HEK293T (cell line): ENCODE data around the gene TENM3.
A peak's percentile ranks its signal among the peaks of the same experiment; 100 is the strongest.

Source experiments
- CTCF ChIA-PET: fragments of 350-600 bp; formaldehyde crosslinking; extraction: SDS; loops from one replicate; lab custom pipeline; 2021; ENCODE audit warnings: antibody characterized with exemption, inconsistent platforms; lab: Yijun Ruan, JAX
- POLR2A ChIA-PET: fragments of 350-600 bp; formaldehyde crosslinking; extraction: SDS; loops from one replicate; lab custom pipeline; 2020; ENCODE audit warnings: antibody characterized with exemption, inconsistent platforms; lab: Yijun Ruan, JAX
- DNase-seq: peaks from one replicate; pipeline ENCODE4 v3.0.0; 2012; ENCODE audit warnings: mixed read lengths; ENCODE audit errors: extremely low spot score
- ARNT ChIP-seq: fragments of 450-650 bp; IDR thresholded peaks from 2 replicates; pipeline ENCODE4 v1.6.1; 2017; ENCODE audit warnings: mild to moderate bottlenecking
- BHLHE40 ChIP-seq: fragments of 450-650 bp; IDR thresholded peaks from 2 replicates; pipeline ENCODE4 v1.6.1; 2016; ENCODE audit warnings: mild to moderate bottlenecking, moderate library complexity, borderline replicate concordance
- CTBP1 ChIP-seq: fragments of 450-650 bp; IDR thresholded peaks from 2 replicates; pipeline ENCODE4 v1.6.1; 2016; ENCODE audit warnings: borderline replicate concordance
- ELF4 ChIP-seq: fragments of 450-650 bp; IDR thresholded peaks from 2 replicates; pipeline ENCODE4 v1.6.1; 2017; ENCODE audit warnings: antibody characterized with exemption
- FOXA1 ChIP-seq: fragments of 450-650 bp; IDR thresholded peaks from 2 replicates; pipeline ENCODE4 v1.6.1; 2016; ENCODE audit warnings: mild to moderate bottlenecking
- FOXK2 ChIP-seq: fragments of 450-650 bp; IDR thresholded peaks from 2 replicates; pipeline ENCODE4 v1.6.1; 2016; ENCODE audit warnings: mild to moderate bottlenecking
- FOXM1 ChIP-seq: fragments of 450-650 bp; IDR thresholded peaks from 2 replicates; pipeline ENCODE4 v1.6.1; 2017; ENCODE audit warnings: mild to moderate bottlenecking, borderline replicate concordance
- HDGF ChIP-seq: fragments of 450-650 bp; IDR thresholded peaks from 2 replicates; pipeline ENCODE4 v1.6.1; 2017; ENCODE audit warnings: antibody characterized with exemption, borderline replicate concordance
- L3MBTL2 ChIP-seq: fragments of 450-650 bp; conservative IDR thresholded peaks from 2 replicates; pipeline ENCODE4 v1.6.1; 2016; ENCODE audit warnings: mild to moderate bottlenecking
- LEF1 ChIP-seq: fragments of 450-650 bp; IDR thresholded peaks from 2 replicates; pipeline ENCODE4 v1.6.1; 2017; ENCODE audit warnings: mild to moderate bottlenecking, borderline replicate concordance
- NFRKB ChIP-seq: fragments of 450-650 bp; IDR thresholded peaks from 2 replicates; pipeline ENCODE4 v1.6.1; 2016; ENCODE audit warnings: mild to moderate bottlenecking, moderate library complexity
- PKNOX1 ChIP-seq: fragments of 450-650 bp; IDR thresholded peaks from 2 replicates; pipeline ENCODE4 v1.6.1; 2016
- SP1 ChIP-seq: fragments of 450-650 bp; IDR thresholded peaks from 2 replicates; pipeline ENCODE4 v1.6.1; 2017
- SUZ12 ChIP-seq: fragments of 450-650 bp; IDR thresholded peaks from 2 replicates; pipeline ENCODE4 v1.6.1; 2016; ENCODE audit warnings: mild to moderate bottlenecking
- TARDBP ChIP-seq: fragments of 450-650 bp; IDR thresholded peaks from 2 replicates; pipeline ENCODE4 v1.6.1; 2016
- ZNF384 ChIP-seq: fragments of 450-650 bp; IDR thresholded peaks from 2 replicates; pipeline ENCODE4 v1.6.1; 2016

The TENM3 gene

GRCh38 chr4:182795446-182796238 lies 552.4 kb downstream of the TENM3 start:
- ChIA-PET CTCF (interaction anchor here (1.1 kb wide), 1 partner anchor 10 kb away, joined by 4 read pairs; no protein-coding TSS in a partner anchor), POLR2A (no interaction called here)
- DNase-seq, result no peak
- peak; percentile 90 for TF ChIP-seq PKNOX1
- TF ChIP-seq BHLHE40, result no peak

- POLR2A ChIA-PET, result no interaction called here
- CTCF ChIA-PET, result no interaction called here
- no peak for DNase-seq
- TF ChIP-seq HDGF (no peak), FOXA1 (no peak), LEF1 (no peak), FOXM1 (no peak), SP1 (no peak), BHLHE40 (no peak), NFRKB (no peak), PKNOX1 (no peak), ARNT (no peak), CTBP1 (no peak), ZNF384 (no peak), TARDBP (no peak)
Observed at GRCh38 chr4:182799515-182800215, 556.5 kb downstream of the TENM3 start.

GRCh38 chr4:182800216-182800515 lies 557.0 kb downstream of the TENM3 start:
- DNase-seq, result no peak
- POLR2A ChIA-PET, result no interaction called here
- CTCF ChIA-PET, result interaction anchor here (0.5 kb wide), 1 partner anchor 351 kb away, joined by 3 read pairs; no protein-coding TSS in a partner anchor
- TF ChIP-seq SP1 (no peak), FOXK2 (no peak), HDGF (no peak), ARNT (no peak), LEF1 (no peak)

- ChIA-PET CTCF (no interaction called here), POLR2A (no interaction called here)
- TF ChIP-seq LEF1, result no peak
- TF ChIP-seq PKNOX1, result no peak
- TF ChIP-seq BHLHE40, result no peak
- TF ChIP-seq ZNF384, result no peak
- TF ChIP-seq ARNT, result no peak
- no peak for TF ChIP-seq SUZ12
- TF ChIP-seq HDGF, result no peak
- TF ChIP-seq TARDBP, result no peak
- no peak for TF ChIP-seq L3MBTL2
- TF ChIP-seq NFRKB, result no peak
- TF ChIP-seq SP1, result no peak
- no peak for TF ChIP-seq FOXM1
- no peak for DNase-seq
Observed at GRCh38 chr4:182801636-182802035, 558.4 kb downstream of the TENM3 start.

GRCh38 chr4:182802621-182803020 lies 559.4 kb downstream of the TENM3 start:
- DNase-seq, result no peak
- ChIA-PET POLR2A (no interaction called here), CTCF (no interaction called here)
- TF ChIP-seq BHLHE40 (no peak), FOXK2 (no peak), SP1 (no peak), PKNOX1 (no peak), L3MBTL2 (no peak), NFRKB (no peak), CTBP1 (no peak), ELF4 (no peak), ARNT (no peak)

- TF ChIP-seq SP1, result no peak
- TF ChIP-seq ZNF384, result no peak
- TF ChIP-seq BHLHE40, result no peak
- no peak for TF ChIP-seq HDGF
- no peak for TF ChIP-seq PKNOX1
- TF ChIP-seq LEF1, result no peak
- TF ChIP-seq SUZ12, result no peak
- no peak for TF ChIP-seq FOXA1
- TF ChIP-seq CTBP1, result no peak
- no peak for TF ChIP-seq FOXK2
- no peak for TF ChIP-seq ARNT
- no peak for TF ChIP-seq FOXM1
- no peak for TF ChIP-seq ELF4
- no peak for TF ChIP-seq L3MBTL2
- no peak for TF ChIP-seq TARDBP
- no peak for TF ChIP-seq NFRKB
- DNase-seq, result no peak
- CTCF ChIA-PET, result no interaction called here
- POLR2A ChIA-PET, result no interaction called here
Observed at GRCh38 chr4:182803235-182803634, 560.0 kb downstream of the TENM3 start.
